WERI-Rb-1 (cell line): ENCODE results near the gene TBC1D5.
"Not testable (repeated sequence)": the region's sequence is repeated elsewhere in the genome, so short reads cannot be mapped to it uniquely, and the experiment has no call there.

Source experiments
- DNase-seq: peaks from one replicate; pipeline ENCODE4 v3.0.0-alpha.2; 2020
- H3K27ac ChIP-seq: fragments of 250-450 bp; sonication (Bioruptor Pico); 2 replicates; pipeline ENCODE4 v1.5.1; 2020; ENCODE audit warnings: mild to moderate bottlenecking, moderate library complexity
- H3K27me3 ChIP-seq: fragments of 250-450 bp; sonication (Bioruptor Pico); 2 replicates; pipeline ENCODE4 v1.5.1; 2021; ENCODE audit warnings: mild to moderate bottlenecking, low read depth, moderate library complexity; ENCODE audit not compliant: insufficient read depth, severe bottlenecking
- H3K36me3 ChIP-seq: fragments of 250-450 bp; sonication (Bioruptor Pico); 2 replicates; pipeline ENCODE4 v1.5.1; 2020; ENCODE audit warnings: mild to moderate bottlenecking, moderate library complexity
- H3K4me3 ChIP-seq: 2 replicates; pipeline ENCODE4 v1.5.1; 2011; ENCODE audit warnings: low read depth, mild to moderate bottlenecking, control low read depth, low read length
- H3K9me3 ChIP-seq: fragments of 250-450 bp; sonication (Bioruptor Pico); 2 replicates; pipeline ENCODE4 v1.5.1; 2021; ENCODE audit warnings: mild to moderate bottlenecking, moderate library complexity; ENCODE audit not compliant: severe bottlenecking
- TF ChIP-seq, protein P1 (sequence below): IDR thresholded peaks from 2 replicates; pipeline ENCODE4 v1.5.1; 2011; ENCODE audit warnings: low read depth, mild to moderate bottlenecking, control low read depth, inconsistent platforms, low read length

The TBC1D5 gene

GRCh38 chr3:17355591-17355990, 386.8 kb downstream of the TBC1D5 start:
- no peaks in the 10 kb centered on the region for H3K27me3 ChIP-seq
- TF ChIP-seq, protein P1, sequence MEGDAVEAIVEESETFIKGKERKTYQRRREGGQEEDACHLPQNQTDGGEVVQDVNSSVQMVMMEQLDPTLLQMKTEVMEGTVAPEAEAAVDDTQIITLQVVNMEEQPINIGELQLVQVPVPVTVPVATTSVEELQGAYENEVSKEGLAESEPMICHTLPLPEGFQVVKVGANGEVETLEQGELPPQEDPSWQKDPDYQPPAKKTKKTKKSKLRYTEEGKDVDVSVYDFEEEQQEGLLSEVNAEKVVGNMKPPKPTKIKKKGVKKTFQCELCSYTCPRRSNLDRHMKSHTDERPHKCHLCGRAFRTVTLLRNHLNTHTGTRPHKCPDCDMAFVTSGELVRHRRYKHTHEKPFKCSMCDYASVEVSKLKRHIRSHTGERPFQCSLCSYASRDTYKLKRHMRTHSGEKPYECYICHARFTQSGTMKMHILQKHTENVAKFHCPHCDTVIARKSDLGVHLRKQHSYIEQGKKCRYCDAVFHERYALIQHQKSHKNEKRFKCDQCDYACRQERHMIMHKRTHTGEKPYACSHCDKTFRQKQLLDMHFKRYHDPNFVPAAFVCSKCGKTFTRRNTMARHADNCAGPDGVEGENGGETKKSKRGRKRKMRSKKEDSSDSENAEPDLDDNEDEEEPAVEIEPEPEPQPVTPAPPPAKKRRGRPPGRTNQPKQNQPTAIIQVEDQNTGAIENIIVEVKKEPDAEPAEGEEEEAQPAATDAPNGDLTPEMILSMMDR: no peak
- H3K4me3 ChIP-seq: no peak overlapping the region
- no peak for DNase-seq
- H3K9me3 ChIP-seq: no peaks in the 10 kb centered on the region
- no peaks in the 10 kb centered on the region for H3K36me3 ChIP-seq
- no peak overlapping the region for H3K27ac ChIP-seq

DNA sequence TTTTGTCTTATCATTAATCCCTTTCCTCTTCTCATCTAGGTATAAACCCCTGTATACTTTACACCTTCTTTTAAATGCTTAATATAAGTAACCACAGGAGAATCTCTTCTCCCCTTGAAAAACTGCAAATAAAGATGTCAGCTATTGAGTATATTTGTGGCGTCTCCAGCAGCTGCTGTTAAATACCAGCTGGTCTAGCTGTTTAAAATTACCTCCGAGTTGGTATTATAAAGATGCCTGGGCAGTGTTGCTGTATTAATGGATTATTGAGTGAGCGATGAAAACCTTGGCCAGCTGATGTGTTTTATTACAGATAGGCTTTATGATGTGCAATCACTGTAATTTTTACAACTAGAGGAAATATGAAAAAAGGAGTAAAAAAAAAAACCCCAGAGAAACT, 388.1 kb downstream of the TBC1D5 start:
- Histone ChIP-seq H3K9me3 (no peaks in the 10 kb centered on the region), H3K27me3 (no peaks in the 10 kb centered on the region), H3K27ac (no peak overlapping the region), H3K4me3 (no peak overlapping the region), H3K36me3 (no peaks in the 10 kb centered on the region)
- no peak for DNase-seq
- TF ChIP-seq, protein P1: no peak

DNA sequence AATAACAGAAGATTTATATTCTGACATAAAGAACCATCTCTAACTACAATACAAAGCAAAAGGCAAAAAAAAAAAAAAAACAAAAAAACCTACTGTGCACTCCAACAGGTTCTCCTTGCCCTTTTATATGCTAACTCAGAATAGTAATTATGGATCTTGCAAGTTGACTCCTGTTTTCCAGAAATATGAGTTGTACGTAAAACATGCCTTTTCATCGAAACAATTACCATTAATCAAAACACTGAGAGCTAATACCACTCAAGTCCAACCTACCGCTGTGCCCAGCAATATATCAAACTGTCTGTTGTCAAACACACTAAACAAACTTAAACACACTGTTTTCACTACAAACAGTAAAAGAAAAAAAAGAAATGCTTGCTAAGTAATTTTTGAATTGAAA, 389.8 kb downstream of the TBC1D5 start:
- Histone ChIP-seq H3K27ac (no peak overlapping the region), H3K4me3 (no peak overlapping the region), H3K9me3 (no peaks in the 10 kb centered on the region), H3K27me3 (no peaks in the 10 kb centered on the region), H3K36me3 (no peaks in the 10 kb centered on the region)
- DNase-seq: no peak
- TF ChIP-seq, protein P1: no peak

DNA sequence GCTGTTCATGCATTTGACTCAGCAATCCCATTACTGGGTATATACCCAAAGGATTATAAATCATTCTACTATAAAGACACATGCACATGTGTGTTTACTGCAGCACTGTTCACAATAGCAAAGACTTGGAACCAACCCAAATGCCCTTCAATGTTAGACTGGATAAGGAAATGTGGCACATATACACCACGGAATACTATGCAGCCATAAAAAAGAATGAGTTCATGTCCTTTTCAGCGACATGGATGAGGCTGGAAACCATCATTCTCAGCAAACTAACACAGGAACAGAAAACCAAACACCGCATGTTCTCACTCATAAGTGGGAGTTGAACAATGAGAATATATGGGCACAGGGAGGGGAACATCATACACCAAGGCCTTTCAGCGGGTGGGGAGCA, 391.2 kb downstream of the TBC1D5 start:
- not testable (repeated sequence) for H3K36me3 ChIP-seq, H3K27me3 ChIP-seq, H3K9me3 ChIP-seq, H3K4me3 ChIP-seq, DNase-seq, H3K27ac ChIP-seq

- no peaks in the 10 kb centered on the region for H3K9me3 ChIP-seq
- H3K36me3 ChIP-seq: no peaks in the 10 kb centered on the region
- no peak overlapping the region for H3K4me3 ChIP-seq
- no peak for DNase-seq
- TF ChIP-seq, protein P1: no peak
- H3K27ac ChIP-seq: no peak overlapping the region
- H3K27me3 ChIP-seq: no peaks in the 10 kb centered on the region
Measured at GRCh38 chr3:17349093-17349492, 393.3 kb downstream of the TBC1D5 start.

DNA sequence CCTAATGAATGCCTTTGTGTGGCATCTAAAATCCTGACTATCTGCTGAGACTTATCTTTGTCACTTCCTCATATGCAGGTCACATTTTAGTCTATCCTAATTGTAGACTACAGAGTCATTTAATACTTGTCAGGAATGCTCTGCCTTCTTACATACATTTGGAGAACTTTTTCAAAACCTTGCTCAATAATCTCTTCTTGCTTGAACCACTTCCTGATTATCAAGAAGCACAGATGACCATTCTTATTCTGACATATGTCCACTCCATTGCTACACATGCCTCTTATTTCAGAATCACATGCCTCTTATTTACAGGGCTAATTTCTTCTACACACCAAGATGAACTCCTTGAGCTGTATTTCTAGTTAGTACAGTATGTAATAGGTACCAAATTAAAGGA, 400.3 kb downstream of the TBC1D5 start:
- H3K27me3 ChIP-seq: no peaks in the 10 kb centered on the region
- no peak overlapping the region for H3K27ac ChIP-seq
- TF ChIP-seq, protein P1: no peak
- no peaks in the 10 kb centered on the region for H3K36me3 ChIP-seq
- no peak overlapping the region for H3K4me3 ChIP-seq
- no peaks in the 10 kb centered on the region for H3K9me3 ChIP-seq
- DNase-seq: no peak
